Mammary epithelial cell (primary cell): ENCODE measurements around the gene MERTK.

ENCODE experiments used
- EZH2 ChIP-seq: IDR thresholded peaks from 2 replicates; pipeline ENCODE4 v1.6.1; 2012; ENCODE audit warnings: low read length, inconsistent platforms, borderline replicate concordance
- TF ChIP-seq, protein P1 (sequence below), 2 donors: IDR thresholded peaks in 1 of 2; conservative IDR thresholded peaks in 1 of 2; 2 replicates each; pipeline ENCODE4 v1.5.1; 2011 to 2012; ENCODE audit warnings: inconsistent platforms in 2 of 2, low read length in 2 of 2, mild to moderate bottlenecking in 2 of 2, control low read depth in 1 of 2, low read depth in 1 of 2; ENCODE audit not compliant: insufficient read depth in 1 of 2; ENCODE audit errors: extremely low read depth in 1 of 2

DNA sequence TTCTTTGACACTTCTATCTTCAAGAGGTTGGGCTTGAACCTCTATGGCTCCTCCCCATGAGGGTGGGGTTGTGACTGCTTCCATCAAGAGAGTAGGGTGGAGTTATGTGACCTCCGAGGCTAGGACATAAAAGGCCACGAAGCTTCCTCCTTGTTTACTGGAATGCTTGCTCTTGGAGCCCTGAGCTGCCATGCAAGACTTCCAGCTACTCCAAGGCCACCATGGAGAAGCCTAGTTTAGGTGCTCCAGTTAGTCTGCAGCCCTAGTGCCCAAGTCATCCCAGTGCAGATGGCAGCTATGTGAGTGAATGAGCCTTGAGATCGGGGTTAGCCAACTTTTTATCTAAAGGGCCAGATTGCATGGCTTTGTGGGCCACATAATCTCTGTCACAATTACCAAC, 2.4 kb upstream of the MERTK start:
- TF ChIP-seq, protein P1, sequence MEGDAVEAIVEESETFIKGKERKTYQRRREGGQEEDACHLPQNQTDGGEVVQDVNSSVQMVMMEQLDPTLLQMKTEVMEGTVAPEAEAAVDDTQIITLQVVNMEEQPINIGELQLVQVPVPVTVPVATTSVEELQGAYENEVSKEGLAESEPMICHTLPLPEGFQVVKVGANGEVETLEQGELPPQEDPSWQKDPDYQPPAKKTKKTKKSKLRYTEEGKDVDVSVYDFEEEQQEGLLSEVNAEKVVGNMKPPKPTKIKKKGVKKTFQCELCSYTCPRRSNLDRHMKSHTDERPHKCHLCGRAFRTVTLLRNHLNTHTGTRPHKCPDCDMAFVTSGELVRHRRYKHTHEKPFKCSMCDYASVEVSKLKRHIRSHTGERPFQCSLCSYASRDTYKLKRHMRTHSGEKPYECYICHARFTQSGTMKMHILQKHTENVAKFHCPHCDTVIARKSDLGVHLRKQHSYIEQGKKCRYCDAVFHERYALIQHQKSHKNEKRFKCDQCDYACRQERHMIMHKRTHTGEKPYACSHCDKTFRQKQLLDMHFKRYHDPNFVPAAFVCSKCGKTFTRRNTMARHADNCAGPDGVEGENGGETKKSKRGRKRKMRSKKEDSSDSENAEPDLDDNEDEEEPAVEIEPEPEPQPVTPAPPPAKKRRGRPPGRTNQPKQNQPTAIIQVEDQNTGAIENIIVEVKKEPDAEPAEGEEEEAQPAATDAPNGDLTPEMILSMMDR (conservative IDR thresholded peaks at IDR 0.05 in 1 of 2, IDR thresholded peaks at IDR 0.05 in 1 of 2; ENCODE audit: extremely low read depth in 1 of 2, insufficient read depth in 1 of 2, low read depth in 1 of 2, low read length in 2 of 2): no peak
- no peak for TF ChIP-seq EZH2
